Jurkat, Clone E6-1 (cell line): ENCODE results near the gene TRIL.

Experiments
- DNase-seq: peaks from one replicate; pipeline ENCODE4 v3.0.0-alpha.2; 2011; ENCODE audit warnings: low read depth, low spot score
- H3K4me3 ChIP-seq: 2 replicates; pipeline ENCODE4 v1.5.1; 2011; ENCODE audit warnings: mild to moderate bottlenecking, low read length, control low read depth, moderate library complexity

The TRIL gene

DNA sequence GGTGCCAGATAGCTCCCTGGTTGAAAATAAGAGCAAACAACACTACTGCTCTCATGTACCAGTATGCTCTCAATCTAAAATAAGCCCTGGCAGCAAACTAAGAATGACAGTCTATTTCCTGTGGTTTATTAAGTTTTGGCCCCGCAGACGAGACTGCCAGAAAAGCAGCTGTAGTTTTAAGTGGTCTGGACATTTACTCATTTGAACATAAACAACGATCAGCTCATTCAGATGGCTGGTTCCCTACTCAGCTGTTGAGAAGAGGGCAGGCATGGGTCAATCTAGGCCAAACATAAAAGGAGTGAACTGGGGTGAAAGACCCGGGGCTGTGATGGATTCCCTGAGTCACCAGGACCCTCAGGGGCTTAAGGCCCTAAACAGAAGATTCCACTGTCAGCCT is 4.5 kb downstream of the TRIL start:
- H3K4me3 ChIP-seq: no peak overlapping the region
- DNase-seq: no peak

DNA sequence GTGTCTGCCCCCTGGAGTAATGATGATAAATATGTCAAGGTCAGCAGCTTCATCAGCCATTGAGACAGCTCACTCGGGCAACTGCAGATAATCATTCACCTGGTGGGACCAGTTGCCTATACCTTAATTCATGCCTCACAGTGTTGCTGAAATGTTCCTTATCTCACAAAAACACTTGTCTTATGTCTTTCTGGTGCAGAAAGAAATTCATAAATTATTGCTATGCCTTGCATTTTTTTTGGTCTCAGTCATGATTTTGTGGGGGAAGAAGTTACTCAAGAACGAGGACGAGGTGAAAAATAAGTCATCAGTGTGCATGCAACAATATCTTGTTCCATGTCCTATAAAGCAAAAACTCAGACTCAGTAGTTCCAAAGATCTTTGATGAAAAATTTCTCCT is 16.0 kb downstream of the TRIL start:
- no peak for DNase-seq

DNA sequence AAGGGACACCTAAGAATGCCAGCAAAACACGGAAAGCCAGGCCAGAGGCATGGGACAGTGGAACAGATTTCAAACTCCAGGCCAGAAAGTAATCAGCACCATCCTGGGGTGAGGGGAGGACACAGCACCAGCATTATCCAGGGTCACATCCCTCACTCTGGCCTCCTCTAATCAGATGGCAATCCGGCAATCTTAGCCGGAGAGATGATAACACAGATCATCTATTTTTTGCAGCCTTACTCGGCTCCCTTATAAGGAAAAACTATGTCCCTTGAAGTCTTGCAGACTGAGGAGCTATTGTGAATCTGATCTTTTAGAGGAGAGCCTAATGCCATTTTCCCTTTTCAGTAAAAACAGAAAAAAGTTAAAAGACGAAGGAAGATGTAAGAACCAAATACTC is 16.5 kb downstream of the TRIL start:
- H3K4me3 ChIP-seq: no peak overlapping the region
- DNase-seq: no peak

More for the DNA sequence above, 16.0 kb downstream of the TRIL start:
- no peak overlapping the region for H3K4me3 ChIP-seq

DNA sequence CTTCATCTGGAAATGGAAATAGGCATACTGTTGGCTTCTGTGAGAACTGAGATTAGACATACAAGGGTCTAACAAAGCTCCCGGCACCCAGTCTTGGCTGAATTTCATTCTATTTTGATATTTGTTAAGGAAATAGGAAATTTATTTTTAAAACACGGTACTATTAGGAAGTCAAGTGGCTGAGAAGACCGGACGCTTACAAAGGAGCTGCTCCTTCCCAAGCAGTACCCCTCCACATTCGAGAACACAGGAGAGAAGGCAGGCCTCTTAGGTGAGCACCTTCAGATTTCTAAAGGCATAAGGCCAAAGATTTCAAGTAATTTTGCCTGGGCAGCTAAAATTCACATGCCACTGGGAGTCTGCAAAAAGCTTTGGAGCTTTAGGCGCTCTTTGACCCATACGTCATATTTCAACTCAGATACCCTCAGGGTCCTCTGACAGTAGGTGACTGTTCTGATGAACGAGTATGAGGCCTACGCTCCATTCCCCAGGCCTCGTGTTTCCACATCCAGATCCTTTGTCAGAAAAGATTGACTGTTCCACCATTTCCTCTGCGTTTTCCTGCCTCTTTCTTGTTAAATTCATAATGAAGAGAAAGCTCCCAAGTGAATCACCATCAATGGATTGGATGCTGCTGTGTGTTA is 17.3 kb downstream of the TRIL start:
- DNase-seq: no peak
- H3K4me3 ChIP-seq: no peak overlapping the region

DNA sequence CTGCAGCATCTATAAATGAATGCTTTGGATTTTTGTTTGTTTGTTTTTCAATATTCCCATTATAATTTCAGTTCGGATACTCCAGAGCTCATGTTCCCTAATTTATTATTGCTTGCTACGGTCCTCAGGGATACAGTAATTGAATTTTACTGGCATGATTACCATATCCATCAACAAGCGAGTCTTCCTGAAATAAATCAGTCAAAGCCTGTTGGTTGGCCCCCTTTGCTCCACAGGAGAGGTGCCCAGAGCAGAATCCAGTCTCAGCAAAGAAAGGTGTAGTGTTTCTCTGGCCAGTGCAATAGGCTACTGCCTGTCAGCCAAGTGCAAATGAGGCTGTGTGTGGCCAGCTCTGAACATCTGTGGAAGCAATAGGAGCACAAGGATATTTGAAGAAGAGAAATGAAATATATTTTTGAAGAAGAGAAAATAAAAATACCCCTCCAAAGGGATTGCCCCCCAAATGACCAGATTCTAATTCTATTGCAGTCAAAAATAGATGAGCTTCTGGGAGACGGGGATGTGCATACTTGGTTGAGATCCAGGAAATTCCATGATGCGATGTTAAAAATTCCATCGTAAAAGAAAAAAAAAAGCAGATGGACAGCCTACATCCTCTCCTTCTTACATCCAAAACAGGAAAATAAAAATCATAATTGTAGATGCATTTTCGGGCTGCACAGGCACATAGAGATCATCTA is 18.1 kb downstream of the TRIL start:
- DNase-seq: no peak
- no peak overlapping the region for H3K4me3 ChIP-seq

DNA sequence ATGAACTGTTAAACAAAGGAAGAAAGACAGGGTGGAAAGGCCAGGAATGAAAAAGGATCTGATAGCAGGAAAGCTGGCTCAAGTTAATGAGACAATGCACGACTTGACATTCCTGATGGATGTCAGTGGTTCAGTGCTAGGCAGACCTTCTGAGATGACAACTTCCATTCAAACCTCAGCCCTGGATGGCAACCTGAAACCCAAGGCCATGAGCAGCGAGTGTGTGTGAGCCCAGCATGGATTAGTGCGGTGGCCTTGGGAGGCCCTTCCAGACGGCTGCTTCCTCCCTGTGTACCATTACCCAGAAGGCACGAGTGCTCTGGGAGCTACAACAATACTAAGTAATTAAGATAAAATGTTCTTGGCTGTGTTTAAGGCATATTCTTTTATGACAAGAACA is 18.8 kb downstream of the TRIL start:
- no peak overlapping the region for H3K4me3 ChIP-seq
- DNase-seq: no peak

DNA sequence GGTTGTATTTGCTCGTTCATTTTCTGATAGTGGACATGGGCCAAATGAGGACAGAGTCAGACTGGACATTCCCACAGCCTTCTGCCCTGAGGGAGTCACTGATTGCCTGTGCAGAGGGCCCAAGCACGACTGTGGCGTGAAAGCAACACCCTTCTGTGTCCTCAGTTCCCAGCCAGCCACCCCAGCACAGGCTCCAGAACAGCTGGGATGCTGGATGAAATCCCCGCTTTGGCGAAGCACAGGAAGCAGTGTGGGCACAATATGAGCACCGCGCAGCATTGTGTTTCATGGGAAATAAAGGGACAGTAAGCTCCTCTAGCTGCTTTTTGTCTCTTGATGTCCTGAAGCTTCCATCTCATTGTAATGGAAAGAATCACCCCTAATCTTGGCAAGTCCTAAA is 20.5 kb downstream of the TRIL start:
- no peak overlapping the region for H3K4me3 ChIP-seq
- DNase-seq: no peak

- no peak overlapping the region for H3K4me3 ChIP-seq
- no peak for DNase-seq
These were observed 21.0 kb downstream of the TRIL start for GRCh38 chr7:28937103-28937502.

GRCh38 chr7:28933846-28934320 is 24.2 kb downstream of the TRIL start:
- no peak overlapping the region for H3K4me3 ChIP-seq
- DNase-seq: no peak

DNA sequence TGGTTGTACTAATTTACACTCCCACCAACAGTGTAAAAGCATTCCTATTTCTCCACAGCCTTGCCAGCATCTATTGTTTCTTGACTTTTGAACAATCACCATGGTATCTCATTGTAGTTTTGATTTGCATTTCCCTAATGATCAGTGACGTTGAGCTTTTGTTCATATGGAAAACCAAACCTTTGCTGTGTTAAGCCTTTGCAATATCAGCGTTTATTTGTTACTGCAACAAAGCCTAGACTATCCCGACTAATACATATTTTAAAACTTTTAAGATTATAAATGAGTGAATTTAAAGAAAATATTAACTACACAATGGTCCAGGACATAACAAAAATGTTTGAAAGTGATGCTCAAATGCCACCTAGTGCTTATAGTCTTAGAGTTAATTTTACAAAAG is 26.6 kb downstream of the TRIL start:
- H3K4me3 ChIP-seq: no peak overlapping the region
- DNase-seq: no peak

DNA sequence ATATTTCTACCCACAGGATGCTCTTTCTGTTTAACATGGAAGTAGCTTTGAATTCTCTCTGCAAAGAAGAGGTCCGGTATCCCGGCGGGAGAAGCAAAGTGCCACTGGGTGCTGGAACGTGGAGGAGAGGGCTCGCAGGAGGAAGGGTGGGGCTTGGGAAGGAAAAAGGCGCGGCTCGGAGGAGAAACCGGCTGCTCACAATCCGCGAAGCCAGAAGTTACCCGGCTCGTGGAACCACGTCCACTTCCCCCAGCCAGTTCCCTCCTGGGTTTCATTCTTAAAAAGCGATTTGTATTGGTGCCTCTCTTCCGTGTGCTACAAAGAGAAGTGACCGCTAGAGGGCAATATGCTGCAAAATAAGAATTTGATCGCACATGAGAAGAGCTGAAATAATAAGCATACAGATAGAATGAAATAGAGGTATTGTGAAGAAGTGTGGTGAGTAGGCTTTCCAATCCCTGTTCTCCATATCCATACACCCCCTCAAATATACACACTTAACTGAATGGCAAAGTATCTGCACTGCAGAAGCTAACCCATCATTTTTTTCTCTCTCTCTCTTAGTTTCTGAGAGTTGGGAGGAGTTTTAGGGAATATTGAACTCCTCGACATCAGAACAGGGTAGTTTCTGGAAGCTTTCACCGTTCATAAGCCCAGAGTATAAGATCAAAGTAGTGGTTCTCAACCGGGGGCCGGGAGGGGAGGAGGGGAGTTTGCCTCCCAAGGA is 31.1 kb downstream of the TRIL start:
- H3K4me3 ChIP-seq: peak overlapping the region; percentile 47
- DNase-seq: peak; percentile 88

DNA sequence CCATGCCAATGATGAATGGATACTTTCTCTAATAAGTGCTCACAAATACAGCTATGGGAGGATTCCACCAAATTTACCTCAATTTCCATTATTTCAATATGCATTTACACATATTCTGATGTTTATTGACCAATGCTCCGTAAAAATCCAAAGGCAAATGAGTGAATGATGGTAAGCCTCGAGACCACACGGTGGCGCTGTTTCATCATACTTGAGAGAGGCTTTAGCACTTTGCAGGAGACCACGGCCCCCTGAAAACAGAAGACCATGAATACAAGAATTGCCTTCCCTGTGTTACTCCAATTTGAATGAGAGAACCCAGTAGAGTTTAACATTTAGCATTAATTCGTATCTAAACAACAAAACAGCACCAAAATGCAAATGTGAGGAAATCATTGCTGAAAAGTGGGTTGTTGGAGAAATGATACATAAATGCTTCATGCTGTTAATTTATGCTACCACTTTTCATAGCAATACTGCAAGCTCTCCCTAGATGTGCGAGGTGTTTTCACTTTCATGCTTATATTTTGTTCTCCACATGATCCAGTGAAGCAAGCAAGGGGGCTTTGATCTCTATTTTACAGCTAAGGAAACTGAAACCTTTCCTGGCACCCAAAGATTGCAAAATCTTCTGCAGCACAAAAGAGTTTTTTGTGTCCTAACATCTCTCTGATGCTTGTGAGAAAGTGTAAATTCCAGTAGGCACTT is 35.4 kb downstream of the TRIL start:
- H3K4me3 ChIP-seq: no peak overlapping the region
- peak; percentile 78 for DNase-seq

DNA sequence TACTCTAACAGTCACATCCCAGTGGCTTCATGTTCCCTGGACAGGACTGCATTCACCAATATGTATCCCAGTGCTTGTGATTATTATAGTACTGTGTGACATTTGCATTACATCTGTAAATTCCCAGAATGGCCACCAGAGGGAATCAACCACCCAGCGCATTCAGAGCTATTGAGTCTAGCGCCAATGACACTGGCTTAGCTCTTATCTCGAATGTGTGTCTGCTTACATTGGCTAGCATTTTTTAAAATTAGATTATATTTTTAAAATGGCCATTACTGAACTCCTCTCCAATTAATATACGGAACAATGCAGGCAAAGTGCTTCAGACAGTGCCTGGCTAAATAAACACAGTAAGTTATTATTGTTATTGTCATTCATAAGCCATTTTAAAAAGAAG is 36.3 kb downstream of the TRIL start:
- peak; percentile 63 for DNase-seq
- no peak overlapping the region for H3K4me3 ChIP-seq

DNA sequence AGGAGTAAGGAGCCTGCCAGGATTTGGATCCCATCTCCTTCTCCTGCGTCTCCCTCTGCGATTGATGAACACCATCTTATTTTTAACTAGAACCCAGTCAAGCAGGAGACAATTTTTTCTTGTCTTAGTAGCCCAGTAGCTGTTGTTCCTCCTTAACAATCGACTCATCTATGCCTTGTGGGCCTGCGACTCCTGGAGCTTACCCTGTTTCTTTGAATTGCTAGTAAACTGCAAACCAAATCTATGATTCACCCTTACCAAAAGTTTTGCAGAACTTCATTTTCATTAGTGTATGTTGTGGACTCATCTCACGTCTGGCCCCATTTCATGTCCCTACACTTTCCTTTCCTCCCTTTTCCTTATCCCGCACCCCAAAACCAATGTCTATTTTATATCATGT is 37.7 kb downstream of the TRIL start:
- no peak for DNase-seq
- no peak overlapping the region for H3K4me3 ChIP-seq

GRCh38 chr7:28919510-28919909 is 38.6 kb downstream of the TRIL start:
- DNase-seq: no peak
- H3K4me3 ChIP-seq: no peak overlapping the region

- no peak overlapping the region for H3K4me3 ChIP-seq
- no peak for DNase-seq
These were observed 49.4 kb downstream of the TRIL start for GRCh38 chr7:28908775-28909174.

GRCh38 chr7:28905464-28905863 is 52.7 kb downstream of the TRIL start:
- DNase-seq: no peak
- H3K4me3 ChIP-seq: no peak overlapping the region

DNA sequence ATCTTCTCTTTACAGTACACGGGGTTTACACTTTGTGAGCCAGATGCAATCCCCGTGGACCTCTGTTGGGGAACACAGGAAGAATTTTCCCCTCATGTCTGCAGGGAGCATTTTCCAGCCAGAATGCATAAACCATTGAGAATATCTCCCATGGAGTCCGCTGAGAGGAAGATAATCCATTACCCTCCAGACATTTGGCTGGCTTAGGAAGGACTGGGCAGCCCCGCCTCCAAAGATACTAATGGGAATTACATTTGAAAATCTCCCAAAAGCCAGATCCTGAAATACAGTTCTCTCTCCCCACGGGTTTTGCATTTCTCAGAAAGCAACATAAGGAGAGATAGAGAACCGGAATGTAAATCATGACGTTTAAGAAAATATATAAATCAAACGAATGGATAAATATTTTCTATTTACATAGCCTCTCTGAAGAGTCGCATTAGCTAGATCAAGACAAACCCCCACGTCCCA is 53.5 kb downstream of the TRIL start:
- H3K4me3 ChIP-seq: no peak overlapping the region
- no peak for DNase-seq

DNA sequence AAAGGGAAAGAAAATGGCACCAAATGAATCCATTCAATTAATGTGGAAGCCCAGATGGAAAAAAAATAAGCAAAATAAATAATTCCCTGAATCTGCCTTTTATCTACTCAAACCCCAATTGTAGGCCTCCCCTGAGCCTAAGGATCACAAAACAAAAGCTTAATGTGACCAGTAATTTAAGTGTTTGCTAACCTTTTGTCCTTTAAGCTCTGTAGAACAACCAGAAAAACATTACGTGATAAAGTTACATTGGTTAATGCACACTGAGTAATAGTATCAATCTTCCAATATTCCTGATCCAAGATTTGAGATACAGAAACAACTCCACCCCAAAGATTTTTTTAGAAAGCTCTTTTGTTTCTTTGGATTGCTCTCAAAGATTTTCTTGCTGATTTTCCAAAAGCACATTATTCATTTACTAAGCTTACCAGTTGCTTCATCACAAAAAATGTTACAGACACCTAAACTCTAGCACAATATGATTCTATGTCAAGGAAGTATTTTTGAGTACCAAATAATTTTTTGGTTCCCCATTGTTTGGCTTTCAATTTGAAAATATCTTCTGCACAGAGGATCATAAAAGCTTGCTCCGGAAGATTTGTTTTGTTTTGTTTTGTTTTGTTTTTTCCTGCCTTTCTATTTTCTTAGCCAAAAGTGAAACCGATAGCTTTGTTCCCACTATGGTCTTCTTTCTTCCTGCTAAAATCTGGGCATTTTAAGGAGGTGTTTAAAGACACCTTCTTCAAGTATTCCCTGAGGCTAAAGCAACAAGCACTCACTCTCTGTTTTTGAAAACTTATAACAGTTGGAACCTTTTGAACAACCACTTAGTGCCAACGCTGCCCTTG is 54.2 kb downstream of the TRIL start:
- no peak for DNase-seq
- H3K4me3 ChIP-seq: no peak overlapping the region
